Endothelial cell of umbilical vein (primary cell): ENCODE measurements around the gene LRRC52. TPM values are rescaled to one million over a fixed set of nuclear protein-coding genes. Genes with fewer than 3 reads are reported as not detected.

ENCODE experiments used
- BruUV-seq: library from RNA; stranded (reverse); fragments of 400-500 nt; replicated peaks from 2 replicates; lab custom pipeline; 2021; lab: Mats Ljungman, UMichigan
- CTCF ChIA-PET: fragments of 300-600, 350-600 bp; sonication (Branson Sonifier 250); formaldehyde crosslinking; loops from one replicate; lab custom pipeline; 2021; ENCODE audit warnings: antibody characterized with exemption, inconsistent platforms; lab: Charles Lee
- POLR2A ChIA-PET: fragments of 300-600, 350-600 bp; sonication (Branson Sonifier 250); formaldehyde crosslinking; loops from one replicate; lab custom pipeline; 2021; ENCODE audit warnings: antibody characterized with exemption, inconsistent platforms; lab: Charles Lee
- DNase-seq: peaks from one replicate; pipeline ENCODE4 v3.0.0-alpha.2; 2011; ENCODE audit warnings: low read depth, low spot score
- FAIRE-seq: peaks from 2 replicates; lab custom pipeline; 2011; peaks lifted over from hg19 to GRCh38; lab: Jason Lieb, UNC
- H2AFZ ChIP-seq: 2 replicates; pipeline ENCODE4 v1.6.0; 2012; ENCODE audit warnings: low read depth, low read length, control low read depth, inconsistent platforms
- H3K27ac ChIP-seq: 2 replicates; pipeline ENCODE4 v1.5.1; 2011; ENCODE audit warnings: low read depth, mild to moderate bottlenecking, control low read depth, low read length, moderate library complexity; ENCODE audit not compliant: insufficient read depth
- H3K27me3 ChIP-seq, 2 experiments: 2 replicates each; pipeline versions ENCODE4 v1.6.0 to v1.6.1; 2011; ENCODE audit warnings: low read length in 2 of 2, mixed read lengths in 1 of 2; ENCODE audit not compliant: control insufficient read depth in 2 of 2, insufficient read depth in 2 of 2
- H3K36me3 ChIP-seq, 2 experiments: 2 replicates in 1 of 2; 3 replicates in 1 of 2; pipeline ENCODE4 v1.5.1; 2011; ENCODE audit warnings: low read length in 2 of 2, mild to moderate bottlenecking in 1 of 2, moderate library complexity in 1 of 2; ENCODE audit not compliant: control insufficient read depth in 2 of 2, insufficient read depth in 2 of 2; ENCODE audit errors: extremely low read depth in 1 of 2
- H3K4me1 ChIP-seq: 3 replicates; pipeline ENCODE4 v1.5.1; 2011; ENCODE audit warnings: mild to moderate bottlenecking, low read length; ENCODE audit not compliant: control insufficient read depth, insufficient read depth; ENCODE audit errors: extremely low read depth
- H3K4me2 ChIP-seq: 2 replicates; pipeline ENCODE4 v1.6.1; 2011; ENCODE audit warnings: low read length, control low read depth, mixed read lengths; ENCODE audit not compliant: insufficient read depth
- H3K4me3 ChIP-seq, 3 experiments: fragments of 200-600 bp in 1 of 3; sonication (generic), shearing (Covaris generic) in 1 of 3; replicated peaks in 1 of 3; 2 replicates each; pipeline ENCODE4 v1.5.1; 2011 to 2016; ENCODE audit warnings: control low read depth in 3 of 3, low read length in 3 of 3, mild to moderate bottlenecking in 2 of 3, inconsistent platforms in 1 of 3, low read depth in 1 of 3, moderate library complexity in 1 of 3; ENCODE audit not compliant: insufficient read depth in 1 of 3
- H3K79me2 ChIP-seq: 2 replicates; pipeline ENCODE4 v1.6.0; 2012; ENCODE audit warnings: low read length, inconsistent platforms; ENCODE audit not compliant: control insufficient read depth, insufficient read depth
- H3K9ac ChIP-seq: replicated peaks from 2 replicates; pipeline ENCODE3; 2011; ENCODE audit warnings: low read length, control low read depth; ENCODE audit not compliant: insufficient read depth; ENCODE audit errors: extremely low read depth
- H3K9me1 ChIP-seq: replicated peaks from 3 replicates; pipeline ENCODE4 v1.6.0; 2011; ENCODE audit warnings: mild to moderate bottlenecking, low read length; ENCODE audit not compliant: control insufficient read depth, insufficient read depth; ENCODE audit errors: extremely low read depth
- H3K9me3 ChIP-seq: replicated peaks from 2 replicates; pipeline ENCODE4 v1.5.1; 2012; ENCODE audit warnings: low read length, inconsistent platforms; ENCODE audit not compliant: control insufficient read depth, insufficient read depth
- H4K20me1 ChIP-seq: replicated peaks from 2 replicates; pipeline ENCODE3; 2011; ENCODE audit warnings: mild to moderate bottlenecking, low read length; ENCODE audit not compliant: control insufficient read depth, insufficient read depth; ENCODE audit errors: extremely low read depth
- FOS ChIP-seq: IDR thresholded peaks from 2 replicates; pipeline ENCODE4 v1.6.1; 2011; ENCODE audit warnings: mild to moderate bottlenecking, low read length, moderate library complexity, borderline replicate concordance; ENCODE audit not compliant: insufficient read depth
- GATA2 ChIP-seq: IDR thresholded peaks from 2 replicates; pipeline ENCODE4 v1.7.0; 2011; ENCODE audit warnings: low read depth, mild to moderate bottlenecking, moderate library complexity, mixed read lengths, low read length; ENCODE audit not compliant: insufficient read length, insufficient read depth
- JUN ChIP-seq: IDR thresholded peaks from 2 replicates; pipeline ENCODE4 v1.6.1; 2011; ENCODE audit warnings: borderline replicate concordance, low read depth; ENCODE audit not compliant: insufficient read length, insufficient read depth
- MYC ChIP-seq: IDR thresholded peaks from one replicate; pipeline ENCODE4 v1.6.1; 2011; ENCODE audit warnings: mild to moderate bottlenecking, low read depth, low read length
- POLR2A ChIP-seq: IDR thresholded peaks from 2 replicates; pipeline ENCODE4 v1.6.1; 2012; ENCODE audit warnings: low read depth, mild to moderate bottlenecking, control low read depth, low read length
- POLR2AphosphoS5 ChIP-seq: IDR thresholded peaks from 2 replicates; pipeline ENCODE4 v1.6.1; 2012; ENCODE audit warnings: low read depth, mild to moderate bottlenecking, control low read depth, low read length, moderate library complexity; ENCODE audit not compliant: insufficient read depth
- dilution Hi-C: fragments of 300-500 bp; cut with MboI; formaldehyde crosslinking; loops from one replicate; pipeline ENCODE4 v1.15.0; 2019; ENCODE audit warnings: low sequenced_read_pairs; ENCODE audit not compliant: extremely low pct_ligation_motif_present
- intact Hi-C: fragments of 100-400 bp; cut with micrococcal nuclease; formaldehyde crosslinking; loops from one replicate; pipeline ENCODE4 v1.10.0; 2022
- polyA plus RNA-seq, 4 experiments: library from polyadenylated mRNA; depleted of rRNA in 3 of 4; stranded (reverse) in 3 of 4; unstranded in 1 of 4; fragments of >200 nt; gene quantifications; 2 replicates each; pipeline versions ENCODE4 v1.2.1 to v1.2.3, GENCODE V29; 2011 to 2012; ENCODE audit warnings: missing spikeins in 1 of 4
- total RNA-seq: library from RNA; stranded (reverse); gene quantifications from 2 replicates; pipeline ENCODE4 v1.2.3, GENCODE V29; 2021
- TF ChIP-seq, protein P1 (sequence below), 2 donors: IDR thresholded peaks; 1 replicate in 1 of 2; 2 replicates in 1 of 2; pipeline ENCODE4 v1.5.1; 2011; ENCODE audit warnings: low read length in 2 of 2, mild to moderate bottlenecking in 2 of 2, moderate library complexity in 2 of 2, control low read depth in 1 of 2, inconsistent platforms in 1 of 2, low read depth in 1 of 2; ENCODE audit not compliant: insufficient read depth in 1 of 2; ENCODE audit errors: extremely low read depth in 1 of 2

LRRC52 gene
- total and polyA plus RNA-seq, 2 donors (not counting 3 experiments of a cell fraction or from before 2014, with no cell fraction given): not detected

GRCh38 chr1:165501970-165502348 is 41.8 kb upstream of the LRRC52 start:
- no peak overlapping the region for H2AFZ ChIP-seq
- FAIRE-seq (no peak), DNase-seq (no peak)
- no TSS peak for BruUV-seq
- CTCF ChIA-PET: no interaction called here
- TF ChIP-seq FOS: no peak
- TF ChIP-seq JUN: no peak
- no peak for TF ChIP-seq POLR2A
- TF ChIP-seq POLR2AphosphoS5: no peak
- no peak for TF ChIP-seq MYC
- TF ChIP-seq, protein P1, sequence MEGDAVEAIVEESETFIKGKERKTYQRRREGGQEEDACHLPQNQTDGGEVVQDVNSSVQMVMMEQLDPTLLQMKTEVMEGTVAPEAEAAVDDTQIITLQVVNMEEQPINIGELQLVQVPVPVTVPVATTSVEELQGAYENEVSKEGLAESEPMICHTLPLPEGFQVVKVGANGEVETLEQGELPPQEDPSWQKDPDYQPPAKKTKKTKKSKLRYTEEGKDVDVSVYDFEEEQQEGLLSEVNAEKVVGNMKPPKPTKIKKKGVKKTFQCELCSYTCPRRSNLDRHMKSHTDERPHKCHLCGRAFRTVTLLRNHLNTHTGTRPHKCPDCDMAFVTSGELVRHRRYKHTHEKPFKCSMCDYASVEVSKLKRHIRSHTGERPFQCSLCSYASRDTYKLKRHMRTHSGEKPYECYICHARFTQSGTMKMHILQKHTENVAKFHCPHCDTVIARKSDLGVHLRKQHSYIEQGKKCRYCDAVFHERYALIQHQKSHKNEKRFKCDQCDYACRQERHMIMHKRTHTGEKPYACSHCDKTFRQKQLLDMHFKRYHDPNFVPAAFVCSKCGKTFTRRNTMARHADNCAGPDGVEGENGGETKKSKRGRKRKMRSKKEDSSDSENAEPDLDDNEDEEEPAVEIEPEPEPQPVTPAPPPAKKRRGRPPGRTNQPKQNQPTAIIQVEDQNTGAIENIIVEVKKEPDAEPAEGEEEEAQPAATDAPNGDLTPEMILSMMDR (IDR thresholded peaks at IDR 0.05; ENCODE audit: extremely low read depth in 1 of 2, insufficient read depth in 1 of 2, low read depth in 1 of 2, low read length in 2 of 2): no peak
- TF ChIP-seq GATA2: no peak
- dilution Hi-C loops: no loop called here
- H3K4me2 ChIP-seq: no peak overlapping the region
- no peak overlapping the region for H3K9ac ChIP-seq
- H3K9me1 ChIP-seq: no peaks in the 10 kb centered on the region
- no peaks in the 10 kb centered on the region for H3K79me2 ChIP-seq
- H3K9me3 ChIP-seq: no peaks in the 10 kb centered on the region
- POLR2A ChIA-PET: no interaction called here
- H3K27ac ChIP-seq: no peak overlapping the region
- no peak overlapping the region for H3K4me3 ChIP-seq
- H3K27me3 ChIP-seq: no peaks in the 10 kb centered on the region
- H4K20me1 ChIP-seq: no peaks in the 10 kb centered on the region
- intact Hi-C loops: no loop called here
- H3K4me1 ChIP-seq: no peaks in the 10 kb centered on the region
- H3K36me3 ChIP-seq: no peaks in the 10 kb centered on the region
